ENCODE data around the gene ANP32E.

ANP32E gene

DNA sequence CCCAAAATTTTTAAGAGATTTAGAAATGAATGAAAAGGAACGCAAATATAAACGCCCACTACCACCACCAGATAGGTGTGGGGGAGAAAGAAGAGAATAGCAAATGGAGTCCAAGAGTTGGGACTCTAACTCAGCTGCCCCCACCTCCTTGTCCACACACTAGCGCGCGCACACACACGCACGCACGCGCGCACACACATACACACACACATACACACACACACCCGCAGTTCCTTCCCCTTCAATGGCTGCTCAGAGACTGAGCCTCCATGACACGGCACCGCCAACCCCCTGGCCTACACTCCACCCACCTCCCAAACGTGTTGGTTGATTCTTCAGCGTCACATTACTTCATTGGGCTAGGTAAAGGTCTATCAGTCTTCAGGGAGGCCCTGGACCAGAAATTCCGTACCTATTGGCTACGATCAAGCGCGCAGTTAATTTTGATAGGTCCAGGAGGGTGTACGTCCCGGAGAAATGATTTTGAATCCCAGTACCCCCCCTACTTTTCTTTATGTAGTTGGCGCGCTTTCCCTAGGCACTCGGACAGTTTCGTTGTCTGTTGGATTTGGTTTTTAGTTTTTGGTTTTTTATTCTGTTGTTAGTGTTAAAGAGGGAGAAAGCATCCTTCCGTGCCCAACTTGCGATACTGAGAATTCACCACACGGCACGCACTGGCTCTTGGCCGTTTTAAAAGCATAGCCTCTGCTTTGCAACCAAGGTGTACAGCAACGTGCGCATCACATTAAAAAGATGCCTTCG, at the start of gene ANP32E:
TSS of gene ANP32E (minus strand) at position 261 of the 762 bp plus-strand sequence. CDS start 326 bp downstream, outside the sequence.
- peak; percentile 99 for DNase-seq (ENCODE audit: low read depth)

DNA sequence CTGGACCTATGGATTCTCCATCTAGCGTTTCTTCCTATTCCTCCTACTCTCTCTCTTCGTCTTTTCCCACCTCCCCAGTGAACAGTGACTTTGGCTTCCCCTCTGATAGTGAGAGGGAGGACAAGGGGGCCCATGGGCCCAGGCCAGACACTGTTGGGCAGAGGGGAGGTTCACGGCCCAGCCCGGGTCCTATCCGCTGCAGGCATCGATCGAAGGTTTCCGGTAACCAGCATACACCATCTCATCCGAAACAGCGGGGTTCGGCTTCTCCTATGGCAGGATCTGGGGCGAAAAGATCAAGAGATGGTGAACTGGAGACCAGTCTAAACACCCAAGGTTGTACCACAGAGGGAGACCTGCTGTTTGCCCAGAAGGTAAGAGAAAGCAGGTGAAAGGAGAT, 47.3 kb upstream of the ANP32E start:
- no peak for DNase-seq (ENCODE audit: low read depth)

DNA sequence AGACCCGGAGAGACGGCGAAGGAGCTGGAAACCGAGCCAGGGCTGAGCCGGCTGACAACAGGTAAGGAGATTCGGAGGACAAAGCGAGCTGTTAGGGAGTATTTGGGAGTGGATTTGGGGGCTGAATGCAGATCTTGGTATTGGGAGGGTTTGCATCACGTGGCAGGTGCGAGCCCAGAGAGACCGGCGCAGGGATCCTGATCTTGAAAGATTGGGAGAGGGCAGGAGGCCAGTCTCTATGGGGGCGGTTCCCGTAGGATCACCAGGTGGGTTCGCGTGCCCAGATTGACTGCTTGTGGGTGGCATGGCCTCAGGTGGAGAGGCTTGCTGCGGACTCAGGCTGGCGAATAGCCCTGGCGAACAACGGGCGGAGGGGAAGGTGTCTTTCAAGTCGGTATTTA, 46.6 kb upstream of the ANP32E start:
- no peak for DNase-seq (ENCODE audit: low read depth)

DNA sequence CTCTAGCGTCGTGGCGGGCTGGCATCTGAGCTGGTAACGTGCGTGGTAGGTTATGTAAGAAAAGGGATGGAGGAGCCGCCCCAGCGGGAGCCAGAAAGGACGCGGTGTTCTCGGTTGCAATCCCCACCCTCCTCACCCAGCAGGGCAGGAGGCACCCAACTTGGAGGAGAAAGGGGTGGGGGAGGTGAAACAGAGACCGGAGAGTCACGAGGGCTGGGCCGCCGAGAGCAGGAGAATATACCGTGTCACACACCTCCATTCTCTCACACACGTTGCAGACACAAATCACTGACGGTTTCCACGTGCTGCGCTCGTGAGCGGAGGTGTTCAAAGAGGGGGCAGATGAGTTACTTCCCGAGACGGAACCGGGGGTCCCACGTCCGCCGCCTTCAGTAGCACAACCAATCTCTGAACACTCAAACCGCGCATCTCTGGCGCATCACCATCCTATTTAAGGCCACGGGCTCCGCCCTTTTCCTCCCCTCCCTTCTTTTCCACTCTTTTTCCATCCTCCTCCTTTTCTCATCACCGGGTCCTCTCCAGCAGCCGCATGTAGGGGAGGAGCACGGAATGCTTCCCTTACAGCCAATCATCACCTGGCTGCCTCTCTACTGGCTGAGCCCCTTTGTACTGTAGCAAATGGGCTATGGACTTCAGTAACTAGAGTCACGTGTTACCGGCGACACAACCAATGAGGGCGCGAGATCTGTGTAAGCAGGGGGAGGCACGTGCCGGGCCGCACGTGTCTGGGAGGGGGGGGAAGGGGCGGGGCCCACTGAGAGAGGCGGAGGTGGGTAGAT, 46.0 kb upstream of the ANP32E start, which contains the start of gene CIART:
TSS of gene CIART (plus strand) at position 797 of the 800 bp plus-strand sequence. CDS start 714 bp downstream, outside the sequence.
- peak; percentile 97 for DNase-seq (ENCODE audit: low read depth)

DNA sequence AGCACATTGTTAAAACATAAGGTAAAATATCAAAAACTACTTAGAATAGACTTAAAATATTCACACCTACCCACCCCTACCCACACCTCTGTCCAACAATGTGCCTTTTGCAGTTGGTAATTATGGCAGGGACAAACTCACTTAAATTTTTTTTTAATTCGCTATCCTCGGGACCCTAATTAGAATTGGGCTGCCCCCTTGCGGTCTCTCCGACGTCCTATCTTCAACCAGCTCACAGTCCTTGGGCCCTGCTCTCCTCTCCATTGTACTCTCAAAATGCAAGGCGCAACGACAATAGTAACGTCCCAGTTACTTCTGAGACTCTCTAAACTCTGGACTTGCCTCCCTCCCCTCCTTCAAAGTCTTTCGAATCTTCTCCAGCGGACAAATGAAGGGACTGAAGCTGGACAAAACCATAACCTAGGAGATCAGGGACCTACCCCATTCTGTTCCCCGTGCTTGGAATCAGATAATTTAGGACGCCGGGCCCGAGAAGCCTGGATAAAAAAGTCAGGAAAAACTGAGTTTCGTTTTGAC, 45.4 kb upstream of the ANP32E start:
- peak; percentile 28 for DNase-seq (ENCODE audit: low read depth)

DNA sequence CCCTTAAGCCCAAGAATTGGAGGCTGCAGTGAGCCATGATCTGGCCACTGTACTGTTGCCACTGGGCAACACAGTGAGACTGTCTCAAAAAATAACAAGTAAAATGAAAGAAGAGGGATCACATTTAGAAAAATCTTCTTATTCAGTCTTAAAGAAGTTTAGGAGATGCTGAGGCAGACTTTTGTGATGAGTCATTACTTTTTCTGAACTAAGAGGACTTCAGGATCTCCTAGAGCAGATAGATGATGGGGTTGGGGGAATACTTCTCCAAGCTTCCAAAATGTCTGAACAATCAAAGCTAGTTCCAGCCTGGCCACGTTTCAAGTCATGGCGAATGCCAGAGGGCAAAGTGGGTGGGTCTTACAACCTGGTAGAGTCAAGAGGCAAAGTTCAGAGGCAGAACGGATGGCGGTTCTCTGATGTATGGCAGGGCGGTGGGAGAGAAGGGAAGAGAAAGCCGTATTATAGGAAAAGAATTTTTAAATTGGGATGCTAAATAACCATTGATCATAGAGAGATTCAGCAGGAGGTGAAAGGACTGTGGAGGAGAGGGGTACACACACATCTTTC, 44.3 kb upstream of the ANP32E start:
- no peak for DNase-seq (ENCODE audit: low read depth)

DNA sequence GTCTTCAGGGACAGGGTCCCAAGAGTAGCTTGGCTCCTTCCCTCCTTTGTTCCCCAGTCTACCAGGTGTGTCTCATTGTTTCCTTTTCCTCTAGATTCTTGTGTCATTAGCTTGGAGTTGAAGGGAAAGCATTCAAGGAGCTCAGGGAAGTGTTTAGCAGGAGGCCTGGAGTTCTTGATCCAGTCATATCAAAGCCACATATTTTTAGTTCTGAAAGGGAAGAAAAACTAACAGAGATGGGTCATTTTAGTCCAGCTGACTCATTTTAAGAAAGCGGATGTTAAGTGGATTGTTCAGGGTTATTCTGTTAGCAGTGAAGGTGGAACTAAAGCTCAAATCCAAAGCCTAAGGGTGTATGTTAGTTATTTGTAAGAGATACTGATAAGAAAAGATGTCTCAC, 37.4 kb upstream of the ANP32E start:
- DNase-seq (ENCODE audit: low read depth), result no peak

DNA sequence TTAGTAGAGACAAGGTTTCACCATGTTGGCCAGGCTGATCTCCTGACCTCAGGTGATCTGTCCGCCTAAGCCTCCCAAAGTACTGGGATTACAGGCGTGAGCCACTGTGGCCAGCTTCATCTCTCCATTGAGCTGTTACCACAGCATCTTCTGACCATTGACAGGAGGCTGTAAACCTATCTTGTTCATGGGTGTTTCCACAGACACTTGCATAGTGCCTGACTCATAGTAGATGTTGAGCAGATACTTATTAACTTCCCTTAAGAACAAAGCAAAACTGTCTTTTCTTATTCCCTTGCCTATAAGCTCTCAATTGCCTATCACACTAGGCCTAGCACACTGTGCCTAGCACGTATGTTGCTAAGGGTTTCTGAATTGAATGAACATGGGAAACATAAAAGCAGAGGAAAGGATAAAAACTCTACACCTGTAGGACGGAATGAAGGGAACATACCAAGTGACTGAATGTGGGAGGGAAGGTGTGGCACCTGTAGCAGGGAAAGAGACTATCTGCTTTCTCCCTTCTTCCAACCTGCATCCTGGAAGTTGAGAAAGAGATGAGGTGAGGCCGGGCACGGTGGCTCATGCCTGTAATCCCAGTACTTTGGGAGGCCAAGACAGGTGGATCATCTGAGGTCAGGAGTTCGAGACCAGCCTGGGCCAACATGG, 35.5 kb upstream of the ANP32E start:
- DNase-seq (ENCODE audit: low read depth), result no peak

DNA sequence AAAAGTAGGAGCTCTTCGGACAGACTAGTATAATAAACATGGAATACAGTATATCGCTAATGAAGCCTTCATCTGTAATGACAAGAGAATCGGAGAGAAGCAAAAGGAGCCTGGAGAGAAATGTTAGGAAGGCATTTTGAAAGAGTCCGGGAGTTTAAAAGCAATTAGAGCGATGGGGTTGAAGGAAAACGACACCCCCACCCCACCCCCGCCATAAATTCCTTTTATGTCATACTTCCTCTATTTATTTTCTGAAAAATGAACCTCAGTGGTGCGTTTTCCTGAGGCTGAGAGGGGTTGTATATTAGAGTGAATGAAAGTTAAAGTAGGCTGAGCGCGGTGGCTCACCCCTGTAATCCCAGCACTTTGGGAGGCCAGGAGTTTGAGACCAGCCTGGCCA, 33.5 kb upstream of the ANP32E start:
- DNase-seq (ENCODE audit: low read depth), result no peak

DNA sequence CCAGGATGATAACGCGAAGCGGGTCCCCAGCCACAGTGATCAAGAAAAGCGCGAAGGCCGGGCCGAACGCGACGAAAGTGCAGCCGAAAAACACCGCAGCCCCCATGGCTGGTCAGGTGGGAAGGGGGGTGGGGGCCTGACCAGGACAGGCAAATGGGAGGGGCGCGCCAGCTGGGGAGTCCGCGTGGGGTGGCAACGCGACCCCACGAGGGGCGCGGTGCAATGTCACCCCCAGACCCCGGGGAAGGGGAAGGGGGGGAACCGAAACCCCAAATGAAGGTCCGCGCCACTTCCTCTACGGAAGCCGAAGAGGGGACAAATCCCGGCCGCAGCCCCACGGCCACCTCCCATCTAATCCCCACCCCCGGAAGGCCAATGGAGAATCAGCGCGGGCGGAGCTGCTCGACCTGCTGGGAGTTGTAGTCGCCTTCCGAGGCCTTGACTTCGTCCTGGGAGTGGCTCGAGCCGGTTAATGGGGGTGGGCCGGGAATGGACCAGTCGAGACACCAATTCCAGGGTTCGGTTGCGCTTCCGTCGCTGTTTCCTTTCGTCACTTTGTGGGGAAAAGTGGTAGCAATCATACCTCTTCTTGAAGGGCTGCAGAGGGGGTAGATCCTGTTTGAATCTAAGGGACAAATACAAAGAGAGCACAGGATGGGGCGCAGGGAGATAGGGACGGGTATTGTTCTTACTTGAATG, 32.9 kb upstream of the ANP32E start, which contains the start of gene APH1A:
TSS of gene APH1A (minus strand) at position 312 of the 699 bp plus-strand sequence. CDS start at position 106, 206 bp downstream.
- peak; percentile 84 for DNase-seq (ENCODE audit: low read depth)

DNA sequence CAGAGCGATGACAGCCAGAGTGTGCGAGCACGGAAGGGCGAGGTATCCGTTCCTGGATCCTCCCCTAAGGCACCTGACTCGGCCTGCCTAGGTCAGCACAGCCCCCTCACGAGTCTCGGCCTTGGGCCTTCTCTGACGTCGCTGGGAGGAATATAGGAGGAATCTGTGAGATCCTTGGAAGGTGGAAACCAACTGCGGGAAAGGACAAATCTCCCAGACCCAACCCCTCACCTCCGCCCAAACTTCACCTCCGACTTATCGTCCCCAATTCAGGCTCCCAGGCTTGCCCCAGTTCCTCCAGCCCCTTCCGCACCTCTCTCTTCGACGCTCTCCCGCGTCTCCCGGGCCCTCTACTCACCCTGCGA, 32.4 kb upstream of the ANP32E start:
- no peak for DNase-seq (ENCODE audit: low read depth)

DNA sequence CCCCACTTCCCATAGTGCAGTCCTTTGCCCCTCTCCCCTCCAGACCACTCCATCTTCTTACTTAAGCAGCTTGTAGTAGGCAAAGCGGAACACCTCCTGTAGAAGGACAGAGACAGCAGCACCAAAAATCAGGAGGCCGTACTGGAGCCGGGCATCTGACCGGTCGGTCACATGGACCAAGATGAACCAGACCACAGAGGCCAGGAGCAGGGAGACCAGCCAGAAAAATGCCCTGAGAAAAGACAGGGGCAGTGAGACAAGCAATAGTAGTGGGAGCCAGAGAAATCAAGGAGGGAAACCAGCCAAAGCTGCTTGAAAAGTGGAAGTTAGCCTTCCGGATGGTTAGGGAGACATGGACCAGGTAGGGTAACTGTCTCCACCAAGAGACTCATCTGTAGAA, 32.0 kb upstream of the ANP32E start:
- no peak for DNase-seq (ENCODE audit: low read depth)

DNA sequence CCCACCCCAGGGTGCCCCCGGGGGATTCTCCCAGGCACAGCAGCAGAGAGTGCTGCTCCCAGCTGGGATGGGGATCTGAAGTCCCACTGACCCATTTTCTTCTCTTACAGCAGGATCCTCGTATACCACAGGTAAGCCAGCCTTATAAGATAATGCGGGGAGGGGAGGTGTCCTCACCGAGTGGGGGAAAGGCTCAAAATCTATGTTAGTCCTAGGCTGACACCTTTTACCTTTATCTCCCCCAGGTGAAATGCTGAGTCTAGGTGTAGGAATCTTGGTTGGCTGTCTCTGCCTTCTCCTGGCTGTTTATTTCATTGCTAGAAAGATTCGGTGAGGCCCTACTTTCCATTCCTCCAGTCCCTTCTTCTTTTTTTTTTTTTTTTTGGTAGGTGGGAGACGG, 27.6 kb upstream of the ANP32E start:
- no peak for DNase-seq (ENCODE audit: low read depth)

DNA sequence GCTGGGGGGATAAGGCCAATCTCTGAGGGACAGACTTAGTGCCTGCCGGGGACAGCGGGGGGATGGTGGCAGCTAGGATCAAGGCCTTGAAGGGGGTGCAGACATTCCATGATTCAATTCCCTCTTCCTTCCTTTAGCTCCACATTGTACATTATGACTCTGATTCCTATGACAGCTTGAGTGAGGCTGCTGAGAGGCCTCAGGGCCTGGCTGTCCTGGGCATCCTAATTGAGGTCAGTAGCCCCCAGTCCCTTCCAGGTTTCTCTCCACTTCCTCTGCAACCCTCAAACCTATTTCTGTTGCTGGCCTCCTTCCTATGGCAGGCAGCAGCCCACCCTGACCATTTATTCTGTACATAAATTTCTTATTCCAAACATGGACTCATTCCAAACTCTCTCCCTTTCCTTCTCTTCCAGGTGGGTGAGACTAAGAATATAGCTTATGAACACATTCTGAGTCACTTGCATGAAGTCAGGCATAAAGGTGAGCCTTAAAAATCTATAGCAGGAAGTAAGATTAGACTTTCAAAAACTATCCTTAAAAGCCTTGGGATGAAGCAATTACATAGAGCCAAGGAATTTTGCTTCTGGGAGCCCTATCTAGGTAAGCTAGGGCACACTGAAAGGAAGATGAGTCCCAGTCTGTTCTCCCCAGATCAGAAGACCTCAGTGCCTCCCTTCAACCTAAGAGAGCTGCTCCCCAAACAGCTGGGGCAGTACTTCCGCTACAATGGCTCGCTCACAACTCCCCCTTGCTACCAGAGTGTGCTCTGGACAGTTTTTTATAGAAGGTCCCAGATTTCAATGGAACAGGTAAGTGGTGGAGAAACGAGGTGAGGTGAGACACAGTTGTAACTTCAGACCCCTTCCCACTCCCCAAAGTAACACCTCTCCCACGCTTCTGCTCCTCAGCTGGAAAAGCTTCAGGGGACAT, 26.7 kb upstream of the ANP32E start:
- DNase-seq (ENCODE audit: low read depth), result no peak

DNA sequence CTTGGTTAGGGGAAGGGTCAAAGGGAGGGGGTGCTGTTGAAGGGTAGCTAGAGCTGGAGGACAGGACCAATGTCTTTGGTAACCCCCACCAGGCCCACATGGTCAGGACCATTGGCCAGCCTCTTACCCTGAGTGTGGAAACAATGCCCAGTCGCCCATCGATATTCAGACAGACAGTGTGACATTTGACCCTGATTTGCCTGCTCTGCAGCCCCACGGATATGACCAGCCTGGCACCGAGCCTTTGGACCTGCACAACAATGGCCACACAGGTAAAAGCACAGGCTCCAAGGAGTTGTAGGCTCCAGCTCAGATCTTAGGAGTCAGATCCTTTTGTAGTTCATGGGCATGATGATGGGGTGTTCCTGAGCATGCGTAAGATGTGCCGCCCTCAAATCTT, 25.5 kb upstream of the ANP32E start:
- no peak for DNase-seq (ENCODE audit: low read depth)

DNA sequence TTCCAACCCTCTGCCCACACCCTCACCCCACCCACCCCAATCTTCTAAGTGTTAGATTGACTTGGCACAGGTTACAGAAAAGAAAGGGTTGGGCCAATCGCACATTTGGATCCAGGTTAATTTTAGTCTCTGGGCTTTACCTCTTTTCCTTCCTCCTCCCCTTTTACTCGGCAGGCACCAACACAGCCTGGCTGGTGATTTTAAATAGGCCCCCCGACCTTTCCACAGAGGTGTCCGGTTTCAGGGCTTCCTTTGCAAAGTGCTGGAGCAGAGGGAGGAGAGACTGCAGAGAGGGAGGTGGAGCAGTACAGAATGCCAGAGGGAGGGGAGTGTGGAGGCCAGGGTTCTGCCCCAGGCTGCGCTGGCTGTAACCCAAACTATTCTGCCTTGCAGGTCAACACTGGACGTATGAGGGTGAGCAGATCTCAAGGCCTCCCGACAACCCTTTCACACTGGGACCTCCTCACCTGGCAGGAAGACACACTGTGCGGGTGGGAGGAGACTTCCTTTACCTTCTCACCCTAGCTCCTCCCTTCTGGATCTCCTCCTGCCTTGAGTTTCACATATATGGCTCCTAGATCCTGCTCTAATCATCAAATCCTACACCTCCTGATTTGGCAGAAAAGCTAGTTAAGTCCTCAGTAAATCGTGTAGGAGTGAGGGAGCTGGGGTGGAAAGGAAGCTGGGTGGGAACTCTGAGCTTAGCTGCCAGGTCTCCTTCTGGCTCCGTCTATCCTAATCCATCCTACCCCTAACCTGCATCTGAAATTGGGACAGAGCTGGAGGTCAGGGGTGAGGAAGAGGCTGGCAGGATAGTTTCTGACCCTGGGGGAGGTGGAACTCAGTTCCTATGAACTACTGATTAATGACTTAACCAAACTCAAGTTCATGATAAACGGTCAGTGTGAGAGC, 24.1 kb upstream of the ANP32E start:
- no peak for DNase-seq (ENCODE audit: low read depth)

DNA sequence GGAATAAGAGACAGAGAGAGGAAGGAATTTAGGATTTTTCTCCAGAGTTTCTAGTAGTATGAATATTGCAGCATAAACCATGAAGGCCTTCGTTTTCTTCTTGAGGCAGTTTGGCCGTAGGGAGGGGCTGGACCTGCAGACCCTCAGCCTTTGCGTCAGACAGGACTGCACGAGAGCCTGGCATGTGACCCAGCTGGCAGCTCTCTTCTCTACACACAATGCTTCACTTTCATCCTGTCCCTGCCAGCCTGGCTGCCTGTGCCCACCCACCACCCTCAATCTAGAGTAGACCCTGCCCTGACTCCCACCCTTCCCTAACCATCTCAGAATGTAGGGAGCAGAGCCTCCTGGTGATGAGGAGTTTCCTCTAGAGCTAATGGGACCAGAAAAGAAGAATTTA, 23.3 kb upstream of the ANP32E start:
- no peak for DNase-seq (ENCODE audit: low read depth)

DNA sequence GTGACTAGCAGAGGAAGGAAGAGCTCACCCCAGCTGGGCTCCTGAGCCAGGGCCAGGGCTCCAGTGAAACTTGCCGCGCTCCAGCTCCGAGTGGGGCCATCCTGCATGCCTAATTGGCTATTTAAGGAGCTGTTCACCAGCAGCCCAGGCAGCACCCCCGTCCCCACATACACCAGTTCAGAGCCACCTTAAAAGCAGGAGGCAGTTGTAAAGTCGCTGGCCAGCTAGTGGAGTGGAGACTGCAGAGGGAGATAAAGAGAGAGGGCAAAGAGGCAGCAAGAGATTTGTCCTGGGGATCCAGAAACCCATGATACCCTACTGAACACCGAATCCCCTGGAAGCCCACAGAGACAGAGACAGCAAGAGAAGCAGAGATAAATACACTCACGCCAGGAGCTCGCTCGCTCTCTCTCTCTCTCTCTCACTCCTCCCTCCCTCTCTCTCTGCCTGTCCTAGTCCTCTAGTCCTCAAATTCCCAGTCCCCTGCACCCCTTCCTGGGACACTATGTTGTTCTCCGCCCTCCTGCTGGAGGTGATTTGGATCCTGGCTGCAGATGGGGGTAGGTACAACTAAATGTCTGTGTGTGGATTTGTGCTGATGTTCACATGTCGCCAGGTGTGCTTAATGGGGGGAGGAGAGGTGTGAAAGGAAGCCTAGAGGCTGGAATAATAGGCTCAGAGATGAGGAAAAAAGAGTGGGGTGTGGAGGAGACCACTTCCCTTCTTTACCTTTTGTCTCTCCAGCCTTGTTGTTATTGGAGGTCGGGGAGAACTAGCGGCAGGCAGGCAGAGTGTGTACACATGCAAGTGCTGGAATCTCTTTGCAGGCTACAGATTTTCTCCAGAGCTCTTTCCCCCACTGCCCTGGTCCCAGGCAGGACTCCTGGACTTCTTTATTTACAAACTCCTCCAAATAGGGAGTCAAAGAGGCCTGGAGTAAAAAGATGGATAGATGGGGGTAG, 22.0 kb upstream of the ANP32E start, which contains the start of gene CA14:
TSS of gene CA14 (plus strand) at position 151 of the 962 bp plus-strand sequence. CDS start at position 506, 355 bp downstream.
- no peak for DNase-seq (ENCODE audit: low read depth)
